HG03039 (cell line): ENCODE results near the gene TFAP2C.

Experiments
- ATAC-seq: cut with Tn5 transposase; IDR thresholded peaks from one replicate; pipeline ENCODE4 v1.9.1; 2021; ENCODE audit warnings: mild to moderate bottlenecking, moderate library complexity; ENCODE audit not compliant: unreplicated experiment

TFAP2C gene

DNA sequence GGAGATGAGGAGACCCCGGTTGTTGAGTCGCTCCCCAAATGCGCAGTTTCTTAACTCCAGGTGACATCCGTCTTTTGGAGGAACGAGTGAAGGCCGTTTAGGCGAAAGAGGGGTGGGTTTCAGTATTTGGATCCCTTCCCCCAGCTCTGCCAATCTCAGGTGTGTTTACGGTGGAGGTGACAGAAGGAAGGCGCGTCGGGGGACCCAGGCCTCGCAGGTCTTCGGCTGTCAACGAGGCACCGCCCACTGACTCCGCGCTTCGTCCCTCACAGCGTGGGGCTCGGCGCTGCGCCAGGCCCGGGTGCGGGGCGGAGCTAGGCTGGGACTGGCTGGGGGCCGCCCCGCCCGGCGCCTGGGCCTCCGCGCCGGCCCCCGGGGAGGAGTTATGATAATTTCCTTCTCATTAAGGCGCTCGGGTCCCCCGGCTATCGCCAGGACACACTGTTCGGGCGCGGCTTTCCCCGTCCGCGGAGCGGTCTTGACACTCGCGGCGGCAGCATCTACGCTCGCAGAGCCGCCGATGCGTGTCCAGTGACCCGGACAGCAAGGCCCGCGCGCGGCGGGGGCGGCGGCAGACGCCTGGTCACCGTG, at the start of gene TFAP2C:
Gene TFAP2C (plus strand): TSS at position 434 of the 591 bp plus-strand sequence. CDS start 239 bp downstream, outside the sequence.
- no peak for ATAC-seq

DNA sequence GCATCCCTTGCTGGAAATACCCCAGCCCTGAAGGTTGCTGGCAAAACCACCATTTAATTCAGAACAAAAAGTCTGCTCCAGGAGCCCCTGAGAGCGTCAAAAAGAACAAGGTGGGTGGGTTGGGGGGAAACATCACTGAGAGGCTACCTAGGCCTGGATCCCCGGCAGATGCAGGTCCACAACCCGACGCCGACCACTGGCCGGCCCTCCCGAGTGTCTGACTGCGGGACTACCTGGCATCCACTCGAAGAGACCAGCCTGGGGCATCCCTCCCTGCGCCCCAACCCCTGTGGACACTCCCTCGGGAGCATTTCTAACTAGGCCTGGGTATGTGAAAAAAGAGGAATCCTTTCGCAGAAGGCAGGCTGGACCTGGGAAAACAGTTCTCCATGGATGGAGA, 48.9 kb upstream of the TFAP2C start:
- ATAC-seq: no peak

DNA sequence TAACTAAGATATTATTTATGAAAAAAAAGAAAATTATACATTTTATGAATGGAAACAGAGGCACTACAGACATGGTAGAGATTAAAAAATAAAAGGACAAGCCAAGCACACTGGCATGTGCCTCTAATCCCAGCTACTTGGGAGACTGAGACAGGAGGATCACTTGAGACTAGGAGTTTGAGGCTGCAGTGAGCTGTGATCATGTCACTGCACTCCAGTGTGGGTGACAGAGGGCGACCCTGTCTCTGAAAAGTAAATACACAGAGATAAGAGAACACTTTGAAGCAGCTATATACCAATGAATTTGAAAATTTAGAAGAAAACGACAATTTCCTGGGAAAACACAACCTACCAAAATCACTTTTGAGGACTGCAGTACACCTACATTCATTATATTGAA, 47.4 kb upstream of the TFAP2C start:
- ATAC-seq: no peak

DNA sequence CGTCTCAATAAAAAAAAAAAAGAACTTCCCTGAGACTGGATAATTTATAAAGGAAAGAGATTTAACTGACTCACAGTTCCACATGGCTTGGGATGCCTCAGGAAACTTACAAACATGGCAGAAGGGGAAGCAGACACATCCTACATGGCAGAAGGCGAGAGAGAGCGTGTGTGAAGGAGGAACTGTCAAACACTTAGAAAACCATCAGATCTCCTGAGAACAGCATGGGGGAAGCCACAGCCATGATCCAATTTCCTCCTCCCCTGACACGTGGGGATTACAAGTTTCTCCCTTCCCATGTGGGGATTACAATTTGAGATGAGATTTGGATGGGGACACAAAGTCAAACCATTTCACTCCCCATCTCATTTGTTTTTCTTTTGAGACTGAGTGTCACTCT, 46.6 kb upstream of the TFAP2C start:
- ATAC-seq: no peak

DNA sequence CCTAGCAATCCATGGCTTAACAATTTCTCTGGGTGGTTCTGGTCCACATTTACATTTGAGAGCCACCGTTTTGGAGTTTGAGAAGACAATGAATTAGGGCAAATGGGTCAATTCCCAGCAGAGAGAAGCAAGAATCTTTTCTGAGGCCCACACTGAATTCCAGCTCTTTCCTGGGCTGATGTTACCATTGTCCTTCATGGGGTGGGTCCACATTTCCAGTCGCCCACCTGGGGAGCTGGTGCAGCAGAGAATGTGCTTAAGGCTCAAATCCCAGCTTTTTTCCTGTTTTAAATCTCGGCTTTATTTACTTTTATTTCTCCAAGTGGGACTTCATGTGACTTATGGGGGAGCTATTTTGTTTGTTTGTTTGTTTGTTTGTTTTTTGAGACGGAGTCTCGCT, 44.2 kb upstream of the TFAP2C start:
- ATAC-seq: no peak

DNA sequence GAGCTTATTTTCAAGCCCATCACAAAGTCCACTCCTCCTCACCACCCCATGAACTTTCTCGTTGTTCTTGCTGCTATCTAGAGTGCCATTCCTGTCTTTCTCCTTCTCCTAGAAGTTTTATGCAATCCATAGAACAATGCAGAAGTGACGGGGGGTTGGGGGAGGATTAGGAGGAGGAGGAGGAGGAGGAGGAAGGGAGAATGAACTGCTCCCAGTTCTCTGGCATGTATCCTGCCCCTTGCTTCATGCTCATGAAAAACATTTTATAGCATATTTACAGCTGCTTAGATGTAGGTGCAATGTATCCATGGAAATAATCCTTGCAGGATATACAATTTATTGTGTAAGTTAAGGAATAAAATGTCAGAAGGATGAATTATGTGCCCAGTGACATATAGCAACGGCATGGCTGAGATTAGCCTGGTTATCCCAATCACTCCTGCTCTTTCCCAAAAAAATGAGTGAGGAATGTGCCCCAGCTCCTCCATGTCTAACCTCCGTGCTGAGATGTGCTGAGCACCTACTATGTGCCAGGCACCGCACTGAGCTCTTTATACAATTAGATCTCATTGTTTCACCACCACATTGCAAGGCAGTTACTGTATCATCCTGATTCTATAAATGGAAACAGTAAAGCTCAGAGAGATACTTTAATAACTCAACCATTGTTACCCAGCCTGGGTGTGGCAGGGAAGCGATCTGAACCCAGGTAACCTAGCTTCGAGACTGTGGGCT, 41.6 kb upstream of the TFAP2C start:
- ATAC-seq: no peak

DNA sequence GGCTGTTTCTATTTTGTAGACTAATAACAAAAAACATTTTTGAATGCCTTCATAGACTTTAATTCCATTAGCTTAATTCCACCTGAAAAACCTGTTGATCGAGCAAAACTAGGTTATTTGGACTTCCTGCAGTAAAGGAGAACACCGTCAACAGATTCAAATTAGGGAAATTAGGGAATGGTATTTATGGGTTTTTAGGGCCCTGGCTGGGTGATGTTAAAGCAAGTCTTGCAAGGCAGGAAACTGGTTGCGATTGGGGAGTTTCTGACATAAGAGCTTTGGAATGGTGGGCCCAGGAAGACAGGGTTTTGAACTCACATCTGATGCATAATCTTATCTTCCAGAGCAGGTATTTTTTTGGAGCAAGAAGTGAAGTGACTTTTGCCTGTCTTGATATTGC, 40.1 kb upstream of the TFAP2C start:
- no peak for ATAC-seq

DNA sequence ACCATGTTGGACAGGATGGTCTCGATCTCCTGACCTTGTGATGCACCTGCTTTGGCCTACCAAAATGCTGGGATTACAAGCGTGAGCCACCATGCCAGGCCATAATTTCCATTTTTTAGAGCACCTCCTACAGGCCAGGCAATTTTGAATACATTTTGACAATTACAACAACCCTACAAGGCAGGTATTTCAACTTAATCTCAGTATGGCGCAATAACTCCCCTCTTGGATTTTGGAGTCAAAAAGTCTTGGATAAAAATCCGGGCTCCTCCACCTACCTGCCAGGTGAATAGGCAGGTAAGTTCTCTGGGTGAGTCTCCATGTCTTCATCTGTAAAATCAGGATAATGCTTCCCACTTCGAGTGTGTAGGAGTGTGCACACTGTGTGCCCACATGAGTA, 39.5 kb upstream of the TFAP2C start:
- no peak for ATAC-seq

DNA sequence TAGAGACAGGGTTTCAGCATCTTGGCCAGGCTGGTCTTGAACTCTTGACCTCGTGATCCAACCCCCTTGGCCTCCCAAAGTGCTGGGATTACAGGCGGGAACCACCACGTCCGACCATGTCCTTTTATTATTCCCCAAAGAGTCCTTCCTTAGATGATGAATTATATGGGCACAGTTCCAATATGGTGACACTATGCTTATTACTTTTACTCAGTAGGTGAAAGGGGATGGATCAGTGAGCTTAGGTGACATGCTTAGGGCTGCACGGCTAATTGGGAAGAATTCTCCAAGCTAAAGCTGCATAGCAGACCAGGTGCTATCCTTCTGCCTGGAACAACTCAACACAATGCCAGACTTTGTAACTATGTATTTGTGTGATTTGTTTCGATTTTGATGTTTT, 38.2 kb upstream of the TFAP2C start:
- ATAC-seq: no peak

DNA sequence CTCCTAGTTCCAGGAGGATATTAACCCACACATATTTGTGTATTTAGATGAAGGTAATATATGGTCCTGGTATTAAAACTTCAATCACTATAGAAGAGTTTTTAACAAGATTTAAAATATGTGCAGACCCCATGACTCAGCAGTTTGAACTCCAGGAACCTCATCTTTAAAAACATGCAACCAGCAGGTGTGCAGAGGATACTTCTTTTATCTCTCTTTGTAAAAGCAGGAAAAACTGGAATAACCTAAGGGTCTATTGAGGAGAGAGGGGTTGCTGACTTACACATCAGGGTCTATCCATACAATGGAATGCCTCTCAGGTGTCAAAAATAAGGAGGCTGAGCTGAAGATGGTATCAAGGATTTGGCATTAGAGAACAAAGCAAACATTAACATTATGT, 36.9 kb upstream of the TFAP2C start:
- no peak for ATAC-seq

DNA sequence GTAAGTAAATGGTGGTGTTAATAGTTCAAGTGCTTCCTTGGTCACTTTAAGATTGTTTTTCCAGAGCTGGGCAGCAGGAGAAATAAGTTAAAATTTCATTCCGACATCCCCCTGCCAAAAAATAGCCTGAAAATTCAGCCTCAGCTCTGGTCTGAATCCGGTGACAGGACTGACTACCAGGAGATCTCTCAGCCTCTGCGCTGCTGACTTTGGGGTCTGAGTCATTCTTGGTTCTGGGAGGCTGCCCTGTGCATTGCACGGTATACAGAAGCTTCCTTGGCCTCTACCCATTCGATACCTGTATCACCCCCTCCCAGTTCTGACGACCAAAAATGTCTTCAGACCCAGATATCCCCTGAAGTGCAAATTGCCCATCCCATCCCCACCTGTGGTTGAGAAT, 36.3 kb upstream of the TFAP2C start:
- ATAC-seq: no peak

DNA sequence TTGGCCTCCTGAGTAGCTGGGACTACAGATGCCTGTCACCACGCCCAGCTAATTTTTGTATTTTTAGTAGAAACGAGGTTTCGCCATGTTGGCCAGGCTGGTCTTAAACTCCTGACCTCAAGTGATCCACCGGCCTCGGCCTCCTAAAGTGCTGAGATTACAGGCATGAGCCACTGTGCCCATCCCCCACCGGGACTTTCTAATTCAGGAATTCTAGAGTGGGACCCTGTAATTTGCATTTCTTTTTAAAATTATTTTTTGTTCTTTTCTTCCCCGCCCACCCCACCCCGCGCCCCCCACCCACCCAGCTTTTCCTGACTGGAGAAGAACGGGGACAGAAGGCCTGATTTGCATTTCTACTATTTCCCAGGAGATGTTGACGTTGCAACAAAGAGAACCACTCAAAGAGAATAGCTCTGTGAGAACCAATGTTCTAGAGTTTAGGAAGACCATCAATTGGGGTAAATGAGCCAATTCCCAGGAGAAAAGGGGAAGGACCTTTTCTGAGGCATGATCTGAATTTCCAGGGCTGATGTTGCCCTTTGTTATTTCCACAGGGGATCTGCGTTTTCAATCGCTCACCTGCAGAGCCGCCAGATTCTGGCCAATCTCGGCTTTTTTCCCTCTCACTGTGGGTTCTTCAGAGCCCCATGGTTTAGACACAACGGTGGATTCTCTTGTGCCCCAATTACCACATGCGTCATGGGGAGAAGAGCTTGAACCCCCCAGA, 33.2 kb upstream of the TFAP2C start:
- ATAC-seq: no peak

DNA sequence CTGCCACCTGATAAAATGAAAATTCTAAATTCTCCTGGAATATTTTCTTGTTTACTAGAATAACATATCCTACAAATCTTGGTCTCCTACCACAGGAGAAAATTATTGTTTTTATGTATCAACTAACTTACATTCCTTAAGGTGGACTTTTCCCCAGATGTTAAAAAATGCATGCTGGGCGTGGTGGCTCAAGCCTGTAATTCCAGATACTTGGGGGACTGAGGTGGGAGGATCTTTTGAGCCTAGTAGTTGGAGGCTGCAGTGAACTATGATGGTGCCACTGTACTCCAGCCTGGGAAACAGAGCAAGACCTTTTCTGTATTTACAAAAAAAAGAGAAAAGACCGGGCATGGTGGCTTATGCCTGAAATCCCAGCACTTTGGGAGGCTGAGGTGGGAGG, 27.9 kb upstream of the TFAP2C start:
- no peak for ATAC-seq

DNA sequence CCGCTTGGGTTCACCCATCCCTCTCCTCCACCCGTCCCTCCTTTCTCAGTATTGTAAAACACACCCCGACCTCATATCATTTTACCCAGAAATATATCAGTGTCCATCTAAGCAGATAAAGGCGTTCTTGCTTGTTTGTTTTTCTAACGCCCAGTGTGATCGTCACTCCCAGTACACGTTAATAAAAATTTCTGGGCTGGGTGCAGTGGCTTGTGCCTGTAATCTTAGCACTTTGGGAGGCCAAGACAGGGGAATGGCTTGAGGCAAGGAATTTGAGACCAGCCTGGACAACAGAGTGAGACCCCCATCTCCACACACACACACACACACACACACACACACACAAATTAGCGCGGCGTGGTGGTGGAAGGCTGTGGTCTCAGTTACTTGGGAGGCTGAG, 24.4 kb upstream of the TFAP2C start:
- no peak for ATAC-seq

DNA sequence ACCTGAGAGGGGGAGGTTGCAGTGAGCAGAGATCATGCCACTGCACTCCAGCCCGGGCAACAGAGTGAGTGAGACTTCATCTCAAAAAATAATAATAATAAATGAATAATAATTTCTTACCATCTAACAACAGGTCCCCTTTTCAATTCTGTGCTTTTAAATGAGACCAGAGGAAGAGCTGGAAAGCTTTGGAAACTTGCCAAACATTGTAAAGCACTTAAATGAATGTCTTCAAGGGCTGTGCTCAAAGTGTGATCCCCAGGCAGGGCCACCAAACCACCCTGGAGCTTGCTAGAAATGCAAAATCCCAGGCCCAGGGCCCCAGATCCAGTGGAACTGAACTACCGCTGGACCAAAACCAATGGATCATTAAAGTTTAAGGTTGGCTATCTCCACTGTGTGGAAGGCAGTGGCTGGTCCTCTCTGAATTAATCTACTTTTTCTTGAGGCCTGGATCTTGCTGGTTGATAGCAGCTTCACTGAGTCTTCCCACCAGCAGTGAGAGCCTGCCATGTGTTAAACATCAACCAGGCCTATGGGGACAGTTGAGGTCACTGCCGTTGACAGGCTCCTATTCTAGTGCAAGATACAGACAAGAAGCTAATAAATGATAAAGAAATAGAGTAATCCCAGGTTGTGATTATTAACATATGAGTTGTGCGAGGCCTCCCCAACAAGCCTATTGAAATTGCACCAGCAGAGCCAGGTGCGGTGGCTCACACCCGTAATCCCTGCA, 23.7 kb upstream of the TFAP2C start:
- ATAC-seq: no peak

DNA sequence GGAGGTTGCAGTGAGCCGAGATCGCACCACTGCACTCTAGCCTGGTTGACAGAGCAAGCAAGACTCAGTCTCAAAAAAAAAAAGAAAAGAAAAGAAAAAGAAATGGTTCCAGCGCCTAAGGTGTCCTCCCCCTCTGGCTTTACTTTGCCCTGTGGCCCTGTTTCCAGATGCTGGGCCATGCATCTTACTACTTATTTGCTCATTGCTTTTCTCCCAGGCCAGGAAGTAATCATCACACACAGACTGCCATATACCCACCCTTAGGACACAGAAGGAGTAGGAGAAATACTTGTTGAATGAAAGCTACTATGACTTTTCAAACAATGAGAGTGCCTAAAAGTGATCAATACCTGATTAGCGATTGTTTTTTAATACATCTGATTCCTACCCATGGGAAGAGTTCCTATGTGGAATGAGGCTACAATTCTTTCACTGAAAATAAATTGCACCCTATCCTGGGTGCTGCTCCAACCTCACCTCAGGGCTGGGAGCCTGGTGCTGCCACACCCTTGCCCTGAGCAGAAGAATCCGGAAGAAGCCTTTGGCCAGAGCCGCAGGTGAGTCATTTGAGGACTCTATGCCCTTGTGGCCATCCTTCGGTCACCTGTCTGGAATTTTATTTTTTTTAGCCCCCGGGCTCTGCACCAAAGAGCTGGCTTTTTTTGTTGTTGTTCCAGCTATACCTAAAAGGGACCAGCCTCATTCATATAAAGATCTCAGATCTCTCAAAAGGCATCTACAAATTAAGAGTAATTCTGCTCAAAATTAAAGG, 22.7 kb upstream of the TFAP2C start:
- no peak for ATAC-seq

DNA sequence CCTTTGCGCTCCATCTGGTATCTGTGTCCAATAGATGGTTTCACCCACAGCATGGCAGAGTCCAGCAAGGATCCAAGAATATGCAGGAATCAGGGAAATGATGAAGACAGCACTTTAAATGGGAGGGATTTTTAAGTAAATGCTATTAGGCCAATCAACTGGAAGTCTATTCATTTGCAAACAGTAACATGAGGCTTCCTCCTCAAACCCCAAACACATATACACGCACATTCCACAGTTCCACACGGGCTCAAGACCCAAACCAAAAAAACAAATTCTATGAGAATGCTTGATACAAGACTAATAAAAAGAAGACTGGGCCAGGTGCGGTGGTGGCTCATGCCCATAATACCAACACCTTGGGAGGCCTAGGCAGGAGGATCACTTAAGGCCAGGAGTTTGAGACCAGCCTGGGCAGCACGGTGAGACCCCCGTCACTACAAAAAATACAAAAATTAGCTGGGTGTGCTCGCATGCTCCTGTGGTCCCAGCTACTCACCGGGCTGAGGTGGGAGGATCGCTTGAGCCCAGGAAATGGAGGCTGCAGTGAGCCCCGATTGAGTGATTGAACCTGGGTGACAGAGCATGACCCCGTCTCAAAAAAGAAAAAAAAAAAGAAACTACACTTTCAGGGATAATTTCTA, 21.9 kb upstream of the TFAP2C start:
- ATAC-seq: no peak

DNA sequence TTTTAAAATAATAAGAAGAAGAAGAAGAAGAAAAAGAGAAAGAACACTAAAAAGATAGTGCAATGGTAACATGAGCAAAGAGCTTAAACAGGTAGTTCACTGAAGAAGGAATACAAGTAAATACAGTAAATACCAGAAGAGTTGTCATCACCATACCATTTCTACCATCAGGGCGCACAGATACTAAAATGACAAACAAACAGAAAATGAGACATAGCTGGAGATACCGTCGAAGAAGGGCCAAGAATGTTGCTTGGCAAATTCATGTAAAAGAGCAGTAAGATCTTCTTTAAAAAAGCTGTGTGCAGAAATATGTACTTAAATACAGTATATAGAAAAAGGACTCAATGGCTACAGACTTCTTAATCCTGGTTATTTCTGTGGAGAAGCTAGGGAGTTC, 20.7 kb upstream of the TFAP2C start:
- no peak for ATAC-seq

DNA sequence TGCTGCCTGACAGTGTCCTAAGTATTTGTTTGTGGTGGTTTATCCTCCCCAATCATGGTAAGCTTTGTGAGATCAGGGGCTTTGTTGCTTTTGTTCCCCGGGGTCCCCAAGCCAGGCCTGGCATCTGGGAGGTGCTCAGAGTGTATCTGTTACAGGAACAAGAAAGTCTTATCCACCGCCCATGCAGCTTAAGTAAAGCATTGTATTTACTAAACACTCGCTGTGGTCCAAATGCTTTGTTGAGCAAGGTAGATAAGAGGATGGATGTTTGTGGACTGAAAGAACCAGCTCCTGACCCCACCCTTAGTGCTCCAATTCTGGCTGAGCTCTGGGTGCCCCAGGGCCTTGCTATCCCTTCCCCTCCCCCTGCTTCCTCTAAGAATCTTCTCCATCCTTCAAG, 19.8 kb upstream of the TFAP2C start:
- ATAC-seq: no peak

DNA sequence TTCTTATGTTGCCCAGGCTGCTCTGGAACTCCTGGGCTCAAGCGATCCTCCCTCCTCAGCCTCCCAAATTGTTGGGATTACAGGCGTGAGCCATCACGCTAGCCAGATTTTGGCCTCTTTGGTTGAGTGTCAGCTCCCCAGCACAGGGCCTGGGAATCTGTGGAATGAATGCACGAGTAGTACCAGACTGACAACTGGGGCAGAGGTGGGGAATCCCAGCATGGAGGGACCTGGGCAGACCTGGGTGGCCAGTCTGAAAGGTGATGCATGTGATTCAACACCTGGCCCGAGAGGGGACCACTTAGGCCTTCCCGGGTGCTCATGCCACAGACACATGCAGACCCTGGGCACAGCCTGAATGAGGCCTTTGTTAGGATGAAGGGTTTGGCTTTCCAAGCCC, 19.0 kb upstream of the TFAP2C start:
- ATAC-seq: no peak
